SJSA1 (cell line): ENCODE results near the gene KIAA1549. TPM values are rescaled to one million over a fixed set of nuclear protein-coding genes. Genes with fewer than 3 reads are reported as not detected.

ENCODE experiments used
- DNase-seq, 2 experiments: peaks; one replicate each; pipeline ENCODE4 v3.0.0-alpha.2; 2015 to 2020; ENCODE audit warnings: low spot score in 2 of 2, low read depth in 1 of 2
- H3K27ac ChIP-seq: fragments of 250-450 bp; sonication (Bioruptor Pico); 2 replicates; pipeline ENCODE4 v1.5.1; 2020; ENCODE audit warnings: mild to moderate bottlenecking, moderate library complexity
- H3K27me3 ChIP-seq: fragments of 250-450 bp; sonication (Bioruptor Pico); replicated peaks from 2 replicates; pipeline ENCODE4 v1.5.1; 2020; ENCODE audit warnings: mild to moderate bottlenecking, moderate library complexity
- H3K36me3 ChIP-seq: fragments of 250-450 bp; sonication (Bioruptor Pico); 2 replicates; pipeline ENCODE4 v1.5.1; 2020; ENCODE audit warnings: mild to moderate bottlenecking
- H3K4me1 ChIP-seq: fragments of 250-450 bp; sonication (Bioruptor Pico); replicated peaks from 2 replicates; pipeline ENCODE4 v1.6.1; 2021; ENCODE audit warnings: mild to moderate bottlenecking
- H3K4me3 ChIP-seq: fragments of 250-450 bp; sonication (Bioruptor Pico); 2 replicates; pipeline ENCODE4 v1.5.1; 2020; ENCODE audit warnings: mild to moderate bottlenecking
- H3K9me3 ChIP-seq: fragments of 250-450 bp; sonication (Bioruptor Pico); replicated peaks from 2 replicates; pipeline ENCODE4 v1.5.1; 2020; ENCODE audit warnings: mild to moderate bottlenecking
- total RNA-seq: library from RNA; depleted of rRNA; stranded (reverse); fragments of >200 nt; shearing (Covaris generic); gene quantifications from 2 replicates; pipeline ENCODE4 v1.2.3, GENCODE V29; 2014

Gene KIAA1549
- total RNA-seq, 1 experiment from 2014 or later: 0.95 TPM

GRCh38 chr7:138921277-138921676, 59.9 kb downstream of the KIAA1549 start:
- no peak overlapping the region for H3K4me3 ChIP-seq
- H3K9me3 ChIP-seq: no peaks in the 10 kb centered on the region
- H3K27ac ChIP-seq: no peak overlapping the region
- DNase-seq: no peak
- H3K27me3 ChIP-seq: no peaks in the 10 kb centered on the region
- H3K4me1 ChIP-seq: peaks cover 24% of the 10 kb centered on the region
- H3K36me3 ChIP-seq: peaks cover 7% of the 10 kb centered on the region; the same call in 1 of the 2 replicates

GRCh38 chr7:138919911-138920310, 61.3 kb downstream of the KIAA1549 start:
- H3K36me3 ChIP-seq: peaks cover 7% of the 10 kb centered on the region; the same call in 1 of the 2 replicates
- H3K27me3 ChIP-seq: no peaks in the 10 kb centered on the region
- no peaks in the 10 kb centered on the region for H3K9me3 ChIP-seq
- H3K4me1 ChIP-seq: peaks cover 19% of the 10 kb centered on the region
- H3K27ac ChIP-seq: peak overlapping the region; percentile 62
- no peak for DNase-seq
- no peak overlapping the region for H3K4me3 ChIP-seq

GRCh38 chr7:138919216-138919615, 62.0 kb downstream of the KIAA1549 start:
- Histone ChIP-seq H3K4me1 (peaks cover 19% of the 10 kb centered on the region), H3K9me3 (no peaks in the 10 kb centered on the region), H3K27ac (peak overlapping the region; percentile 62), H3K4me3 (no peak overlapping the region), H3K27me3 (no peaks in the 10 kb centered on the region), H3K36me3 (peaks cover 7% of the 10 kb centered on the region; the same call in 1 of the 2 replicates)
- DNase-seq: no peak

- H3K9me3 ChIP-seq: no peaks in the 10 kb centered on the region
- peaks cover 19% of the 10 kb centered on the region for H3K4me1 ChIP-seq
- DNase-seq: no peak
Observed at GRCh38 chr7:138918756-138919155, 62.4 kb downstream of the KIAA1549 start.

GRCh38 chr7:138918176-138918575, 63.0 kb downstream of the KIAA1549 start:
- no peak overlapping the region for H3K4me3 ChIP-seq
- H3K36me3 ChIP-seq: peaks cover 7% of the 10 kb centered on the region; the same call in 1 of the 2 replicates
- no peak for DNase-seq
- H3K27ac ChIP-seq: no peak overlapping the region
- H3K9me3 ChIP-seq: no peaks in the 10 kb centered on the region
- no peaks in the 10 kb centered on the region for H3K27me3 ChIP-seq
- peaks cover 19% of the 10 kb centered on the region for H3K4me1 ChIP-seq

More at GRCh38 chr7:138918756-138919155, 62.4 kb downstream of the KIAA1549 start:
- Histone ChIP-seq H3K36me3 (peaks cover 7% of the 10 kb centered on the region; the same call in 1 of the 2 replicates), H3K27me3 (no peaks in the 10 kb centered on the region), H3K27ac (no peak overlapping the region; the same call in 1 of the 2 replicates), H3K4me3 (no peak overlapping the region)

- Histone ChIP-seq H3K27me3 (no peaks in the 10 kb centered on the region), H3K4me3 (no peak overlapping the region), H3K36me3 (peaks cover 7% of the 10 kb centered on the region; the same call in 1 of the 2 replicates), H3K9me3 (no peaks in the 10 kb centered on the region), H3K4me1 (peaks cover 19% of the 10 kb centered on the region), H3K27ac (no peak overlapping the region)
- DNase-seq: no peak
Observed at GRCh38 chr7:138917771-138918170, 63.4 kb downstream of the KIAA1549 start.

- DNase-seq: no peak
- H3K27me3 ChIP-seq: no peaks in the 10 kb centered on the region
- no peaks in the 10 kb centered on the region for H3K9me3 ChIP-seq
- H3K4me3 ChIP-seq: no peak overlapping the region
- H3K36me3 ChIP-seq: peaks cover 7% of the 10 kb centered on the region; the same call in 1 of the 2 replicates
- peaks cover 19% of the 10 kb centered on the region for H3K4me1 ChIP-seq
- no peak overlapping the region for H3K27ac ChIP-seq
Observed at GRCh38 chr7:138916731-138917130, 64.5 kb downstream of the KIAA1549 start.

GRCh38 chr7:138916275-138916674, 64.9 kb downstream of the KIAA1549 start:
- no peak overlapping the region for H3K4me3 ChIP-seq
- peaks cover 7% of the 10 kb centered on the region; the same call in 1 of the 2 replicates for H3K36me3 ChIP-seq
- no peaks in the 10 kb centered on the region for H3K27me3 ChIP-seq
- H3K27ac ChIP-seq: no peak overlapping the region
- no peak for DNase-seq
- no peaks in the 10 kb centered on the region for H3K9me3 ChIP-seq
- H3K4me1 ChIP-seq: peaks cover 19% of the 10 kb centered on the region

GRCh38 chr7:138913783-138914182, 67.4 kb downstream of the KIAA1549 start:
- Histone ChIP-seq H3K27me3 (no peaks in the 10 kb centered on the region), H3K4me1 (peaks cover 3% of the 10 kb centered on the region), H3K27ac (no peak overlapping the region), H3K4me3 (no peak overlapping the region), H3K9me3 (no peaks in the 10 kb centered on the region), H3K36me3 (peaks cover 7% of the 10 kb centered on the region; the same call in 1 of the 2 replicates)
- no peak for DNase-seq

GRCh38 chr7:138911007-138911406, 70.2 kb downstream of the KIAA1549 start:
- Histone ChIP-seq H3K27me3 (no peaks in the 10 kb centered on the region), H3K36me3 (0 out of 2 replicates have a peak, but pooled peaks cover 3% of the 10 kb centered on the region)
- DNase-seq: no peak

GRCh38 chr7:138907850-138908249, 73.3 kb downstream of the KIAA1549 start:
- no peak for DNase-seq
- H3K27me3 ChIP-seq: no peaks in the 10 kb centered on the region
- H3K4me1 ChIP-seq: no peaks in the 10 kb centered on the region
- no peak overlapping the region for H3K27ac ChIP-seq
- no peak overlapping the region for H3K4me3 ChIP-seq
- H3K9me3 ChIP-seq: no peaks in the 10 kb centered on the region
- H3K36me3 ChIP-seq: 0 out of 2 replicates have a peak, but pooled peaks cover 3% of the 10 kb centered on the region

More at GRCh38 chr7:138911007-138911406, 70.2 kb downstream of the KIAA1549 start:
- no peaks in the 10 kb centered on the region for H3K4me1 ChIP-seq
- no peak overlapping the region for H3K4me3 ChIP-seq
- H3K27ac ChIP-seq: no peak overlapping the region
- H3K9me3 ChIP-seq: no peaks in the 10 kb centered on the region

GRCh38 chr7:138907201-138907847, 73.9 kb downstream of the KIAA1549 start:
- H3K36me3 ChIP-seq: 0 out of 2 replicates have a peak, but pooled peaks cover 3% of the 10 kb centered on the region
- no peak overlapping the region for H3K27ac ChIP-seq
- no peak overlapping the region for H3K4me3 ChIP-seq
- H3K27me3 ChIP-seq: no peaks in the 10 kb centered on the region
- no peak for DNase-seq
- no peaks in the 10 kb centered on the region for H3K9me3 ChIP-seq
- no peaks in the 10 kb centered on the region for H3K4me1 ChIP-seq

GRCh38 chr7:138903859-138904435, 77.2 kb downstream of the KIAA1549 start:
- no peaks in the 10 kb centered on the region for H3K27me3 ChIP-seq
- no peak overlapping the region for H3K27ac ChIP-seq
- H3K36me3 ChIP-seq: 0 out of 2 replicates have a peak, but pooled peaks cover 3% of the 10 kb centered on the region
- H3K4me3 ChIP-seq: no peak overlapping the region
- no peak for DNase-seq
- no peaks in the 10 kb centered on the region for H3K4me1 ChIP-seq
- H3K9me3 ChIP-seq: no peaks in the 10 kb centered on the region

GRCh38 chr7:138903186-138903820, 77.9 kb downstream of the KIAA1549 start:
- H3K36me3 ChIP-seq: 0 out of 2 replicates have a peak, but pooled peaks cover 3% of the 10 kb centered on the region
- H3K4me3 ChIP-seq: no peak overlapping the region
- no peaks in the 10 kb centered on the region for H3K4me1 ChIP-seq
- no peaks in the 10 kb centered on the region for H3K9me3 ChIP-seq
- H3K27me3 ChIP-seq: no peaks in the 10 kb centered on the region
- no peak for DNase-seq
- H3K27ac ChIP-seq: no peak overlapping the region
